Glomerular endothelial cell (primary cell): ENCODE measurements around the gene EEPD1. TPM values are rescaled to one million over a fixed set of nuclear protein-coding genes. Genes with fewer than 3 reads are reported as not detected.

Experiments used
- DNase-seq: peaks from one replicate; pipeline ENCODE4 v3.0.0-alpha.2; 2011; ENCODE audit warnings: low read depth, low spot score; ENCODE audit errors: extremely low read depth
- total RNA-seq: library from RNA; depleted of rRNA; stranded (reverse); fragments of >200 nt; gene quantifications from 2 replicates; pipeline ENCODE4 v1.2.3, GENCODE V29; 2015

Gene EEPD1
- total RNA-seq, 1 donor from 2014 or later = 6.2 TPM

GRCh38 chr7:36154255-36155212, 1.5 kb downstream of the EEPD1 start:
- DNase-seq = no peak

GRCh38 chr7:36155811-36156361, 2.8 kb downstream of the EEPD1 start:
- DNase-seq = no peak

- DNase-seq = no peak
Measured at GRCh38 chr7:36157527-36158320, 4.7 kb downstream of the EEPD1 start.

- no peak for DNase-seq
Measured at GRCh38 chr7:36158321-36158605, 5.2 kb downstream of the EEPD1 start.

- DNase-seq = no peak
Measured at GRCh38 chr7:36159618-36160017, 6.6 kb downstream of the EEPD1 start.

GRCh38 chr7:36160313-36160712, 7.3 kb downstream of the EEPD1 start:
- DNase-seq = no peak

GRCh38 chr7:36161996-36162395, 8.9 kb downstream of the EEPD1 start:
- DNase-seq = no peak

- DNase-seq = no peak
Measured at GRCh38 chr7:36165059-36165458, 12.0 kb downstream of the EEPD1 start.

- no peak for DNase-seq
Measured at GRCh38 chr7:36165802-36166201, 12.7 kb downstream of the EEPD1 start.

- DNase-seq = no peak
Measured at GRCh38 chr7:36167403-36168050, 14.5 kb downstream of the EEPD1 start.

GRCh38 chr7:36171503-36171902, 18.4 kb downstream of the EEPD1 start:
- no peak for DNase-seq

- DNase-seq = no peak
Measured at GRCh38 chr7:36175886-36176285, 22.8 kb downstream of the EEPD1 start.

GRCh38 chr7:36176697-36177096, 23.6 kb downstream of the EEPD1 start:
- DNase-seq = no peak

- no peak for DNase-seq
Measured at GRCh38 chr7:36180121-36180520, 27.1 kb downstream of the EEPD1 start.

- DNase-seq = no peak
Measured at GRCh38 chr7:36181668-36182067, 28.6 kb downstream of the EEPD1 start.

- no peak for DNase-seq
Measured at GRCh38 chr7:36182854-36183604, 30.0 kb downstream of the EEPD1 start.

- DNase-seq = no peak
Measured at GRCh38 chr7:36185092-36185491, 32.0 kb downstream of the EEPD1 start.

GRCh38 chr7:36185756-36186155, 32.7 kb downstream of the EEPD1 start:
- DNase-seq = no peak

- DNase-seq = no peak
Measured at GRCh38 chr7:36186359-36187121, 33.5 kb downstream of the EEPD1 start.

- DNase-seq = no peak
Measured at GRCh38 chr7:36188266-36188665, 35.2 kb downstream of the EEPD1 start.
